HEK293T (cell line): ENCODE measurements around the gene BRAP.
A peak's percentile ranks its signal among the peaks of the same experiment; 100 is the strongest.
"Not testable (repeated sequence)": the region's sequence is repeated elsewhere in the genome, so short reads cannot be mapped to it uniquely, and the experiment has no call there.

Experiments
- CTCF ChIA-PET: fragments of 350-600 bp; formaldehyde crosslinking; extraction: SDS; loops from one replicate; lab custom pipeline; 2021; ENCODE audit warnings: antibody characterized with exemption, inconsistent platforms; lab: Yijun Ruan, JAX
- POLR2A ChIA-PET: fragments of 350-600 bp; formaldehyde crosslinking; extraction: SDS; loops from one replicate; lab custom pipeline; 2020; ENCODE audit warnings: antibody characterized with exemption, inconsistent platforms; lab: Yijun Ruan, JAX
- DNase-seq: peaks from one replicate; pipeline ENCODE4 v3.0.0; 2012; ENCODE audit warnings: mixed read lengths; ENCODE audit errors: extremely low spot score
- ARNT ChIP-seq: fragments of 450-650 bp; IDR thresholded peaks from 2 replicates; pipeline ENCODE4 v1.6.1; 2017; ENCODE audit warnings: mild to moderate bottlenecking
- BHLHE40 ChIP-seq: fragments of 450-650 bp; IDR thresholded peaks from 2 replicates; pipeline ENCODE4 v1.6.1; 2016; ENCODE audit warnings: mild to moderate bottlenecking, moderate library complexity, borderline replicate concordance
- CTBP1 ChIP-seq: fragments of 450-650 bp; IDR thresholded peaks from 2 replicates; pipeline ENCODE4 v1.6.1; 2016; ENCODE audit warnings: borderline replicate concordance
- ELF4 ChIP-seq: fragments of 450-650 bp; IDR thresholded peaks from 2 replicates; pipeline ENCODE4 v1.6.1; 2017; ENCODE audit warnings: antibody characterized with exemption
- FOXA1 ChIP-seq: fragments of 450-650 bp; IDR thresholded peaks from 2 replicates; pipeline ENCODE4 v1.6.1; 2016; ENCODE audit warnings: mild to moderate bottlenecking
- FOXK2 ChIP-seq: fragments of 450-650 bp; IDR thresholded peaks from 2 replicates; pipeline ENCODE4 v1.6.1; 2016; ENCODE audit warnings: mild to moderate bottlenecking
- FOXM1 ChIP-seq: fragments of 450-650 bp; IDR thresholded peaks from 2 replicates; pipeline ENCODE4 v1.6.1; 2017; ENCODE audit warnings: mild to moderate bottlenecking, borderline replicate concordance
- HDGF ChIP-seq: fragments of 450-650 bp; IDR thresholded peaks from 2 replicates; pipeline ENCODE4 v1.6.1; 2017; ENCODE audit warnings: antibody characterized with exemption, borderline replicate concordance
- L3MBTL2 ChIP-seq: fragments of 450-650 bp; conservative IDR thresholded peaks from 2 replicates; pipeline ENCODE4 v1.6.1; 2016; ENCODE audit warnings: mild to moderate bottlenecking
- LEF1 ChIP-seq: fragments of 450-650 bp; IDR thresholded peaks from 2 replicates; pipeline ENCODE4 v1.6.1; 2017; ENCODE audit warnings: mild to moderate bottlenecking, borderline replicate concordance
- NFRKB ChIP-seq: fragments of 450-650 bp; IDR thresholded peaks from 2 replicates; pipeline ENCODE4 v1.6.1; 2016; ENCODE audit warnings: mild to moderate bottlenecking, moderate library complexity
- SP1 ChIP-seq: fragments of 450-650 bp; IDR thresholded peaks from 2 replicates; pipeline ENCODE4 v1.6.1; 2017
- SUZ12 ChIP-seq: fragments of 450-650 bp; IDR thresholded peaks from 2 replicates; pipeline ENCODE4 v1.6.1; 2016; ENCODE audit warnings: mild to moderate bottlenecking
- TARDBP ChIP-seq: fragments of 450-650 bp; IDR thresholded peaks from 2 replicates; pipeline ENCODE4 v1.6.1; 2016
- ZNF384 ChIP-seq: fragments of 450-650 bp; IDR thresholded peaks from 2 replicates; pipeline ENCODE4 v1.6.1; 2016
- TF ChIP-seq, protein P1 (sequence below): fragments of 450-650 bp; IDR thresholded peaks from 2 replicates; pipeline ENCODE4 v1.6.1; 2016

The BRAP gene

DNA sequence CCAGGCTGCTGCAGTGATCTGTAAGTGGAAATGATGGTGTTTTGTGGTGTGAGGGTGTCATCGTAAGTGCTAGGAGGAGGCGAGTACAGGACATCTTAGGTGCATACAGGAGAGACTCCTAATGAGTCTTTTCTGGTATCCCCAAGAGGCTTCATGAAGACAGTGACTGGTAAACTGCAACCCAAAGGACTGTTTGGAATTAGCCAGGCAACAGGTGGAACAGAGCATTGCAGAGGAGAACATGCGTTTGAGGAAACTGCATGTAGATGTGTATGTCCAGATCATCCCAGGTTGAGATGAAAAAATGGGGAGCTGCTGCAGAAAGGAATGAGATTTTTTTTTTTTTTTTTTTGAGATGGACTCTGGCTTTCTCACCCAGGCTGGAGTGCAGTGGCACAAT lies 5.5 kb upstream of the BRAP start:
- ChIA-PET POLR2A (no interaction called here), CTCF (no interaction called here)
- DNase-seq = no peak
- no peak for TF ChIP-seq HDGF
- no peak for TF ChIP-seq TARDBP
- TF ChIP-seq ELF4 = no peak
- TF ChIP-seq LEF1 = no peak

DNA sequence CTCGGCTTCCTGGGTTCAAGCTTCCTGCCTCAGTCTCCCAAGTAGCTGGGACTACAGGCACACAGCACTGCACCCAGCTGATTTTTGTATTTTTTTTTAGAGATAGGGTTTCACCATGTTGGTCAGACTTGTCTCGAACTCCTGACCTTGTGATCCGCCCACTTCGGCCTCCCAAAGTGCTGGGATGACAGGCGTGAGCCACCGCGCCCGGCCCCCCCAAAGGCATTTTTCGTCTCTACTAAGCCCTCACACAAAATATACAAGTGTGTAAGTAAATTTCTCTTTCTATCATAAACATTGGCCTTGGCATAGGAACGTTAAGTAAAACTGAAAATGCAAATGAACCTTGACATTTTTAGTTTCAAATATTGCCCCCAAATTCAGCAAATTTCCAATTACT lies 2.2 kb upstream of the BRAP start:
- POLR2A ChIA-PET = no interaction called here
- no peak for DNase-seq
- no peak for TF ChIP-seq CTBP1
- TF ChIP-seq ARNT = no peak
- no peak for TF ChIP-seq SUZ12
- CTCF ChIA-PET = no interaction called here

DNA sequence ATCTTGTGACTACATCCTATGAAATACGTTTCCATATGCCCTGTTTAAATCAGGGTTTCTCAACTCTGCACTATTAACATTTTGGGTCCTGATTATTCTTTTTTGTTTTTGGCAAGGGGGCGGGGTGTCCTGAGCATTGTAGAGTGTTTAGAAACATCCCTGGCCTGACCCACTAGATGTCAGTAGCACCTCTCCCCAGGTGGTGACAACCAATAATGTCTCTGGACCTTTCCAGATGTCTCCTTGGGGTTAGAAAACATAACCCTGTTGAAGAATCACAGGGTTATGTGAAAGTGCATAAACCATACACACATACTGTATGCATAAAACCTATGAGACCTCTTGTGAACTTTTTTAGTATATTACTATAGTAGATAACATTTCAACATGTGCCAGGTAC lies 1.5 kb upstream of the BRAP start:
- ChIA-PET CTCF (interaction anchor here (0.5 kb wide), 1 partner anchor 11 kb away, joined by 4 read pairs; no protein-coding TSS in a partner anchor), POLR2A (no interaction called here)
- DNase-seq = peak; percentile 19
- TF ChIP-seq, protein P1, sequence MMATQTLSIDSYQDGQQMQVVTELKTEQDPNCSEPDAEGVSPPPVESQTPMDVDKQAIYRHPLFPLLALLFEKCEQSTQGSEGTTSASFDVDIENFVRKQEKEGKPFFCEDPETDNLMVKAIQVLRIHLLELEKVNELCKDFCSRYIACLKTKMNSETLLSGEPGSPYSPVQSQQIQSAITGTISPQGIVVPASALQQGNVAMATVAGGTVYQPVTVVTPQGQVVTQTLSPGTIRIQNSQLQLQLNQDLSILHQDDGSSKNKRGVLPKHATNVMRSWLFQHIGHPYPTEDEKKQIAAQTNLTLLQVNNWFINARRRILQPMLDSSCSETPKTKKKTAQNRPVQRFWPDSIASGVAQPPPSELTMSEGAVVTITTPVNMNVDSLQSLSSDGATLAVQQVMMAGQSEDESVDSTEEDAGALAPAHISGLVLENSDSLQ = no peak
- TF ChIP-seq FOXK2 (no peak), CTBP1 (no peak), TARDBP (no peak), BHLHE40 (no peak), ARNT (no peak), SUZ12 (no peak), FOXM1 (no peak), ZNF384 (no peak), L3MBTL2 (no peak)

DNA sequence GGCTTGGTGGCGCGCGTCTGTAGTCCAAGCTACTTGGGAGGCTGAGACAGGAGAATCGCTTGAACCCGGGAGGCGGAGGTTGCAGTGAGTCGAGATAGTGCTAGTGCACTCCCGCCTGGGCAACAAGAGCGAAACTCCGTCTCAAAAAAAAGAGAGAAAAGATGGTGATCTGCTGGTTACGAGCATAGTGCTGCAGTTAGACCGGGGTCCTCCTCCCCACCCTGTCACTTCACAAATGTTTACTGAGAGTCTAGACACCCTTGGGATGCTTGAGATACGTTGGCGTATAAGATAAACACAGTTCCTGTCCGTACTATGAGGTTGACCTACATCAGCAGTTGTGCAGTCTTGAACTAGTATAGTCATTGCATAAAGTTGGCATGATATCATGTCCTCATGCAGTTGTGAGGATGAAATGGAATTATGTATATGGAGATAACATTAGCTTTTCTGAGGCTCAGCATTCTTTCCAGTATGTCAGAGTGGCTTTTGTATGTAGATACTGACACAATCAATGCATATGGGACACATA lies 884 bp upstream of the BRAP start:
- CTCF ChIA-PET = interaction anchor here (0.5 kb wide), 1 partner anchor 11 kb away, joined by 4 read pairs; no protein-coding TSS in a partner anchor
- DNase-seq = no peak
- TF ChIP-seq NFRKB (no peak), CTBP1 (no peak), HDGF (no peak), FOXA1 (no peak), TARDBP (no peak), SUZ12 (no peak), L3MBTL2 (no peak), BHLHE40 (no peak), FOXK2 (no peak), ARNT (no peak), ZNF384 (no peak), SP1 (no peak), FOXM1 (no peak), LEF1 (no peak), ELF4 (no peak)
- TF ChIP-seq, protein P1 = no peak
- POLR2A ChIA-PET = interaction anchor here (0.9 to 1.5 kb wide), 3 partner anchors 9 to 14 kb away, joined by 3 to 6 read pairs (median 6); no protein-coding TSS in a partner anchor

DNA sequence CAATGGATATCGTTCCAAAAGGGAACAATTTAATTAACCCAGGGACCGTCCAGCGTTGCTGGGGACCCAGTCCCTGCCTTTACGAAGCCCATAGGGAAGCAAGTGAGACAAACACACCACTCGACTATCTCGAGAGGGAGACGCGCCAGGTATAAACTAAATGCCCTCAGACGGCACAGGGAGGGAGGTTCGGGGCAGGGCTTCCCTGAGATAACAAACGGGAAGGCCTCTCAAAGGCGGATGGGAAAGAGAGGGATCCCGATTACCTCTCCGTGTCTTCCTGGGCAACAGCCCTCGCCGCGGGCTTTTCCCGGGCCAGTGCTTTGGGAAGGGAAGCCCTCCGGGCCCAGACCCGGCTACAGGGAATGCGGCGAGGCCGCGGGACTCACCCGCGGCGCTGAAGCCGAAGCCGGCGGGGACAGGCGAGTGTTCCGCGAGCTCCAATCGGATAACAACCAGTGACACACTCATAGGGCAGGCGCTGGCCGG lies 390 bp downstream of the BRAP start:
- TF ChIP-seq HDGF = no peak
- TF ChIP-seq LEF1 = no peak
- TF ChIP-seq BHLHE40 = no peak
- no peak for TF ChIP-seq ELF4
- no peak for TF ChIP-seq CTBP1
- TF ChIP-seq, protein P1 = no peak
- TF ChIP-seq ZNF384 = no peak
- TF ChIP-seq ARNT = no peak
- no peak for TF ChIP-seq FOXM1
- no peak for TF ChIP-seq SUZ12
- no peak for TF ChIP-seq FOXA1
- no peak for TF ChIP-seq TARDBP
- no peak for TF ChIP-seq FOXK2
- no peak for TF ChIP-seq L3MBTL2
- no peak for TF ChIP-seq NFRKB
- TF ChIP-seq SP1 = no peak
- CTCF ChIA-PET = interaction anchor here (0.6 kb wide), 2 partner anchors 32 to 197 kb away, joined by 3 to 4 read pairs; no protein-coding TSS in a partner anchor
- DNase-seq = no peak
- POLR2A ChIA-PET = interaction anchor here (0.7 to 1.5 kb wide), 12 partner anchors 9 to 234 kb away, joined by 3 to 6 read pairs (median 3); no protein-coding TSS in a partner anchor

DNA sequence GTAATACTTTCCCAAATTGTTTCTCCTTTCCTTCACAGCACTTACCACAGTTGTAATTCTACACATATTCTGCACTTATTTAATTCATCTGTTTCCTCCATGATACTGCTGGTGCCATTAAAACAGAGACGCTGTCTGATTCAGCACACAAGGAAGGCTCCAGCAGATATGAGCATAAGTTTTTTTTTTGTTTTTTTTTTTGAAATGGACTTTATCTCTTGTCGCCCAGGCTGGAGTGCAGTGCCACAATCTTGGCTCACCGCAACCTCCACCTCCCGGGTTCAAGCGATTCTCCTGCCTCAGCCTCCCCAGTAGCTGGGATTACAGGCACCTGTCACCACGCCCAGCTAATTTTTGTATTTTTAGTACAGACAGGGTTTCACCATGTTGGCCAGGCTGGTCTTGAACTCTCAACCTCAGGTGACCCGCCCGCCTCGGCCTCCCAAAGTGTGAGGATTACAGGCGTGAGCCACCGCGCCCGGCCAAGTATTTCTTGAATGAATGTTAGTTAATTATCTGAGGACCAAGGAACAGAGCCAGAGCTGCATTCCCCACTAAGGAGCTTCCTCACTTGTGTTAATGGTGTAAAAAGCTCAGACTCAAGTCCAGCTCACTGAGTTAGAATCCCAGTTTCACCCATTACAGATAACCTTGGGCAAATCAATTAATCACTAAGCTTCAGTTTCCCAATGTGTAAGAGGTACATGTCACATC lies 1.1 kb downstream of the BRAP start:
- DNase-seq = not testable (repeated sequence)
- ChIA-PET POLR2A (interaction anchor here (0.8 to 1.5 kb wide), 4 partner anchors 18 to 128 kb away, joined by 3 read pairs; no protein-coding TSS in a partner anchor), CTCF (interaction anchor here (1.4 kb wide), 1 partner anchor 11 kb away, joined by 4 read pairs; no protein-coding TSS in a partner anchor)
